ACHN (cell line): ENCODE data around the gene RAPGEF1.
A peak's percentile ranks its signal among the peaks of the same experiment; 100 is the strongest.
"Not testable (repeated sequence)": the region's sequence is repeated elsewhere in the genome, so short reads cannot be mapped to it uniquely, and the experiment has no call there.

Source experiments
- DNase-seq: peaks from one replicate; pipeline ENCODE4 v3.0.0-alpha.2; 2015
- in situ Hi-C: cut with HindIII; loops from 2 replicates; pipeline ENCODE4 v1.10.0; 2017; ENCODE audit warnings: low sequenced_read_pairs, low pct_ligation_motif_present, low pct_unique_long_range_greater_than_20kb

Gene RAPGEF1

DNA sequence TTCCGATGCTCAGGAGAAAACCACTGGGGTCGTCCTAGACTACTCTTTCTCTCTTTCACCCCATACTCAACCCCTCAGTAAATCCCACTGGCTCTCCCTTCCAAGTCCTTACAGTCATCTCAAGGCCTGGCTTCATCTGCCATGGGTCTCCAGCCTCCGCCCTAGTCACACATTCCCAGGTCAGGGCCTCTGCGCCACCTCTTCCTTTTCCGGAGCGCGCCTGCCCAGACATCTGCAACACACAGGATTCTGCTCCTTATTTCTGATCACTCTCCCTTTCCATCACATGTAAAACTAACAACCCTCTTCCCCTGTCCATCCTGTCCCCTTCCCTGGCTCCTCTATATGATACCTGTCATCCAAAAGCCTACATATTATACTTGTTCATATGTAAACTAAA lies 39.8 kb downstream of the RAPGEF1 start:
- in situ Hi-C loops, result no loop called here
- DNase-seq, result no peak

DNA sequence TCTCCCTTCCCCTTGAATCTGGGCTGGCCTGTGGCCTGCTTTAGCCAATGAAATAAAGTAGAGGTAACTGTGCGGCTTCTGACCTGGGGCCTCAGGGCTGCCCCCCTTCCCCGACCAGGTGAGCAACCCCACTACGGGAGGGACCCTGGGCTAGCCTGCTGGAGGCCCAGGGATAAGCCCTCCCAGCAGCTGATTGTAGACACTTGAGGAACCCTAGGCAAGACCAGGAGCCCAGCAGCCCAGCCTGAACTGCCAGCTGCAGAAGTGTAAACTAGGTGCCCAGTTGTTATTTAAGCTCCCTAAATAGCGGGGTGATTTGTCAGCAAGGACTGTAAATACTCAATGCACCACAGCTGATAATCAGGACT lies 41.3 kb downstream of the RAPGEF1 start:
- no peak for DNase-seq
- in situ Hi-C loops, result no loop called here

DNA sequence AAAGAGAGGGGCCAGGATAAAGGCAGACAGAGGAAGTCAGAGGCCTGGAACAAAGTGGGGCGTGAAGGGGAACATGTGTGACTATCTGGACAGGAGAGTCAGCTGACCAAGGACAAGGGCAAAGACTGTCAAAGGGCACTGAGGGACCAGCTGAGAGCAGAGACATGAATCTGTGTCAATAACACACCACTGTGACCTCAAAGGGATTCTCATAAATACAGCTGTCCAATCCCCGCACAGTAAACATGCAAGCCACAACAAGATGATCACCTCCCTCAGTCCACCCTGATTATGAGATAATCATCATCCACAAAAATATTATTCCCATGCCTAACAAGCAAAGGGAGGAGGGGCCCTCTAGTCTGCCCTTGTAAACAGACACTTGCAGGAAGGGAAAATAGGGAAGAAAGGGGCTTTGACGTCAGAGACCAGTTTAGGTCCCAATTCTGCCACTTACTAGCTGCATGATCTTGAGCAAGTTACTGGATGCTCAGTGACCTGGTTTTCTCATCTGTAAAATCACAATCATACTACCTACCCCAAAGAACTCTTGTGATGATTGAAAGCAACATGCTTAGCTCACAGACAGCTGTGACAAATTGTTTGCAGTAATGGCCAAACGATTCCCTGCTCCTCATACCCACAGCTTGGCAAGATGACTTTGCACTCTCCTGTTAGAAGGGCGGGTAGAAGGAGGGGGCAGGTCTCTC lies 41.8 kb downstream of the RAPGEF1 start:
- in situ Hi-C loops, result no loop called here
- DNase-seq, result no peak

DNA sequence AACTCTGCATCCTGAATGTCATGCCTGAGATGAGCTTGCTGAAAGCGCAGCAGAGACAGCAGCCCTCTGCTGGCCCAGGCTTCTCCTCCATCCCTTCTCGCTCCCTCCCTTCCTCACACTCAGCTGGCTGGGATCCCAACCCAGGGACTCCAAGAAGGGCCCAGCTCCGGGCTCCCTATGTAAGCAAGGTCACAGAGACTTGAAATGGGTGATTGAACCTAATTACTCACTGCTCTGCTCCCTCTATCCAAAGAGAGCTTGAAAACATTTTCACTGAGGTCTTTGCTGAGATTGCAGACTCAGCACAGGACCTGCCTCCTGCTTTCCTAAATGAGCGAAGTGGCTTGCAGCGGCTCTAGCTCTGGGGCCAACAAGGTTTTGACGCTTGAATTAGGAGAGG lies 42.8 kb downstream of the RAPGEF1 start:
- peak; percentile 81 for DNase-seq
- in situ Hi-C loops, result no loop called here

- DNase-seq, result no peak
- in situ Hi-C loops, result no loop called here
Measured at GRCh38 chr9:131695836-131696460, 43.9 kb downstream of the RAPGEF1 start.

DNA sequence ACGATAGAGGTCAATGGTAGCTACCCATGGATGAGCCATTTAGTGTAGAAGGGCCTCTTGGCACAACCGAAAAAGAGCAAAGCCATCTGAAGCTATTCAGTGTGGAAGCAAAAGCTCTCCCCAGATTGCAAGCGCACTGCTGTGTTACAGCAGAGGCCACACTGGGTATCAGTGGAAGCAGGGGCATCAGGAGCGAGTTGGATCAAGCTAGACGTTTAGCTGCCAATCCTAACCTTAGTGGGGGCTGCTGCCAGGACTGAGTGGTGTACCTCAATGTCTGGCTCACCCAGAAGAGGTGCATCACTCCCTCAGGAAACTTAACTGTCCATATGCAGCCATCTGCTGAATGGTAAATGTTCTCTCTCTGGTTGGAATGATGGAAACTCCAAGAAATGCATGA lies 44.5 kb downstream of the RAPGEF1 start:
- in situ Hi-C loops, result no loop called here

GRCh38 chr9:131693651-131694597 lies 46.0 kb downstream of the RAPGEF1 start:
- in situ Hi-C loops, result no loop called here
- no peak for DNase-seq

More for the DNA sequence above, 44.5 kb downstream of the RAPGEF1 start:
- no peak for DNase-seq

GRCh38 chr9:131692612-131693562 lies 47.0 kb downstream of the RAPGEF1 start:
- DNase-seq, result no peak
- in situ Hi-C loops, result no loop called here

DNA sequence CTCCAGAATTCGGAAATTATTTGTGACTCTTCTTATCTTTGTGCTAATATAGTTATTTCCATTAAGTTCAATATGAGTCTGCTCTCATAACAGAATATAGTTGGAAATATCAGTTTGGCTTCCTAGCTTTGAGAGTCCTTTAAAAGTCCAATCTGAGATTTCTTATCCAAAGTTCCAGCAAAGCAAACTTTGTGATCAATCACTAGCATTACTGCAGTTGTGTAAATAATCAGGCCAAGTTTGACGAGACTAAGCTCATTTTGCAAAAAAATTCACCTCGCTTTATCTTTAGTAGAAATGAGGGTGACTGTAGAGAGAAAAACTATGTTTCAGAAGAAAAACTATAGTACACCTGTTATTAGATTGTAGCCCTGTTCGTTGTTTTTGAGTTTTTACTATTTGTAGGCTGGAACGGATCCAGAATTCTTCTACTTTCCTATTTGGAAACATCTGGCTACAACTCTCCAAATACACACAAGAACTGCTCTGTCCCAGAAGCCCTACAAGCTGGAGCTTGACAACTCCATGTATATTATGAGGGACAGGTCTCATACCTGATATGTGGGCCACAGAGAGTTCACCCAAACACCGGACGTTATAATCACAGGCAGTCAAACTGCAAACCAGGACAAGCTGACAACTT lies 47.8 kb downstream of the RAPGEF1 start:
- DNase-seq, result no peak
- in situ Hi-C loops, result no loop called here

GRCh38 chr9:131690941-131691573 lies 48.8 kb downstream of the RAPGEF1 start:
- in situ Hi-C loops, result no loop called here
- no peak for DNase-seq

GRCh38 chr9:131690462-131690861 lies 49.4 kb downstream of the RAPGEF1 start:
- DNase-seq, result no peak
- in situ Hi-C loops, result no loop called here

DNA sequence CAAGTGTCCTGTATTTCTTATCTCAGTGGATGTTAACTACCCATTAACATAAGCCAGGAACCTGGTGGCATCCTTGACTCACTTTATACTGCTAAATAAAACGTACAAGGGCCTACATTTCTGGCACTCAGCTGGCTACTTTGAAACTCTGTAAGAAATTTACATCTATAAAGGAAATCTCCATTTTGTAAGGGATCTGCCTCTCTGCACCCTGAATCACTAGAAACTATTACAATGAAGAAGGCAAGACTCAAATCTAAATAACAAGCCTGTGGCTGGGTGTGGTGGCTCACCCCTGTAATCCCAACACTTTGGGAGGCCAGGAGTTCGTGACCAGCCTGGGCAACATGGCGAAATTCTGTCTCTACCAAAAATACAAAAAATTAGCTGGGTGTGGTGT lies 51.5 kb downstream of the RAPGEF1 start:
- in situ Hi-C loops, result no loop called here
- no peak for DNase-seq

DNA sequence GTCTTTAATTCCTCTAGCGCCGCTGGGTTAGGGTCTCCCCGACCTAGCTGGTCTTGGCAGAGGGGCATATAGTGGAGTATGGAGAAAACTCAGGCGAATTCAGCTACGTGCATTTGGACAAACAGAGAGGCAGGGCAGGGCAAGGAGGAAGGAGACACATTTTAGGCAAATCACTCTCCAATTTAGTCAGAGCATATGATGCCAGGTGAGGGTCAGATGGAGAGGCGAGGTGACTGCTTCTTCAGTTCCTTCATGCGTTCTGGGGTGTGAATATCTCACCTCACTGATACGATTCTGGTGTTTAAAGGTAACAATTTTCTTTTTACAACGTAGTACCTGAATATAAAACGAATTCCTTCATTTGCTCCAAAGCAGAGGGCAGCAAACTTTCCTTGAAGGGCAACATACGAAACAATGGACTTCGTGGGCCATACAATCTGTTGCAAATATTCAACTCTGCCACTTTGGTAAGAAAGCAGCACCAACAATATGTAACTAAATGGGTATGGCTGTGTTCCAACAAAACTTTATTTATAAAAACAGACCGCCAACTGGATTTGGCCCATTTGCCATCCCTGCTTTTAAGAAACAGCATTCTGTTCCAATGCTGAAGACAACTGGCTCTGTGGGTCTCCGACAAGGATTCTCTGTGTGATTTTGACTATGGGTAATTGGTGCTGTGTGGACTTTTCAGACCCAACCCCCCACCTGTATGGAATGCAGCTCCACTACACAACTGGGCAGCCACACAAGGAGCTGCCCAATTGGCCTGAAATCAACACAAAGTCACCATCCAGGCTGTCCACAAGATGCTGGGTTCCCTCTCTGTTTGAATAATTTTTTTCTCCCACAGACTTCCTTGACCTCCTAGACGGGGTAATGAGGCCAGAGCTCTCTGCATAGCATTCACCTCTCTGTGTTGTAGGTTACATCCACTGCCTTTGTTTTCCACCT lies 53.8 kb downstream of the RAPGEF1 start:
- no peak for DNase-seq
- in situ Hi-C loops, result no loop called here

DNA sequence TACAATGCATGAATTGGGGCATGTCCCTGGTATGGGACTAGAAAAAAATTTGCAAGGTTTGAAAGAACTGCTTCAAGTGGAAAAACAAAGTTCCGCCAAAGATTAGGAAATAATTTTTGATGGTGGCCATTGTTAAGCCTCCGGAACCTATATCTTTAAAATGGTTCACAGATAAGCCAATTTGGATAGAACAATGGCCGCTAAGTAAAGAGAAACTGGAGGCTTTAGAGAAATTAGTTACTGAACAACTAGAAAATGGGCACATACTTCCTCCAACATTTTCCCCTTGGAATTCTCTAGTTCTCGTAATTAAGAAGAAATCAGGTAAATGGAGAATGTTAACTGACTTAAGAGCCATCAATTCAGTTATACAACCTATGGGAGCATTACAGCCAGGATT lies 56.8 kb downstream of the RAPGEF1 start:
- in situ Hi-C loops, DNase-seq: not testable (repeated sequence)

GRCh38 chr9:131682261-131682660 lies 57.6 kb downstream of the RAPGEF1 start:
- no peak for DNase-seq
- in situ Hi-C loops, result no loop called here

DNA sequence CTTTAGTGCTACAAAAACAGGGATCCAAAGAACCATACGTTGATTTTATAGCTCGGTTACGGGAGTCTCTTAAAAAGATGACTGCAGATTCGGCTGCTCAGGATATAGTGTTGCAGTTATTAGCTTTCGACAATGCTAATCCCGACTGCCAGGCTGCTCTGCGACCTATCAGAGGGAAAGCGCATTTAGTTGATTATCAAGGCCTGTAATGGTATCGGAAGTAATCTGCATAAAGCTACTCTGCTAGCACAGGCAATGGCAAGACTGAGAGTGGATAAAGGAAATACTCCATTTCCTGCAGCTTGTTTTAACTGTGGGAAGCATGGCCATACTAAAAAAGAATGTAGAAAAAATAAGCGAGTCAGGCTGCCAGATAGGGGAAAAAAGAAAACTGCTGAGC lies 58.0 kb downstream of the RAPGEF1 start:
- in situ Hi-C loops, DNase-seq: not testable (repeated sequence)
